Measurements from ENCODE around the gene FMNL1.

FMNL1 gene

GRCh38 chr17:45274033-45274432 is 52.3 kb downstream of the FMNL1 start:
- no peak overlapping the region for H3K4me2 ChIP-seq
- no peaks in the 10 kb centered on the region for H4K20me1 ChIP-seq (ENCODE audit: insufficient read depth)
- no peak for TF ChIP-seq CTCF (conservative IDR thresholded peaks at IDR 0.05; ENCODE audit: low read depth, low read length)
- H3K4me3 ChIP-seq (IDR thresholded peaks at IDR 0.05; ENCODE audit: insufficient read depth, low read depth, low read length): no peak overlapping the region
- H3K27me3 ChIP-seq (ENCODE audit: insufficient read depth, low read depth): no peaks in the 10 kb centered on the region
- no peaks in the 10 kb centered on the region; the same call in 1 of the 2 replicates for H3K36me3 ChIP-seq (ENCODE audit: insufficient read depth)
- no peak overlapping the region for H3K27ac ChIP-seq
- no peak overlapping the region for H2AFZ ChIP-seq (ENCODE audit: low read depth)
- H3K79me2 ChIP-seq (ENCODE audit: insufficient read depth, low read depth): no peaks in the 10 kb centered on the region
- no peak overlapping the region for H3K9ac ChIP-seq
- H3K4me1 ChIP-seq (ENCODE audit: low read depth, poor library complexity, severe bottlenecking): peaks cover 29% of the 10 kb centered on the region

GRCh38 chr17:45276031-45276430 is 54.3 kb downstream of the FMNL1 start:
- Histone ChIP-seq H3K4me1 (ENCODE audit: low read depth, poor library complexity, severe bottlenecking) (peaks cover 15% of the 10 kb centered on the region), H3K9ac (no peak overlapping the region), H3K36me3 (ENCODE audit: insufficient read depth) (no peaks in the 10 kb centered on the region), H4K20me1 (ENCODE audit: insufficient read depth) (no peaks in the 10 kb centered on the region), H3K79me2 (ENCODE audit: insufficient read depth, low read depth) (no peaks in the 10 kb centered on the region), H3K4me3 (IDR thresholded peaks at IDR 0.05; ENCODE audit: insufficient read depth, low read depth, low read length) (no peak overlapping the region), H2AFZ (ENCODE audit: low read depth) (no peak overlapping the region), H3K4me2 (no peak overlapping the region), H3K27me3 (ENCODE audit: insufficient read depth, low read depth) (no peaks in the 10 kb centered on the region), H3K27ac (no peak overlapping the region)
- TF ChIP-seq CTCF (conservative IDR thresholded peaks at IDR 0.05; ENCODE audit: low read depth, low read length): no peak

- Histone ChIP-seq H4K20me1 (ENCODE audit: insufficient read depth) (no peaks in the 10 kb centered on the region), H3K27me3 (ENCODE audit: insufficient read depth, low read depth) (no peaks in the 10 kb centered on the region), H2AFZ (ENCODE audit: low read depth) (no peak overlapping the region), H3K4me1 (ENCODE audit: low read depth, poor library complexity, severe bottlenecking) (peaks cover 13% of the 10 kb centered on the region), H3K4me3 (IDR thresholded peaks at IDR 0.05; ENCODE audit: insufficient read depth, low read depth, low read length) (no peak overlapping the region), H3K9ac (no peak overlapping the region), H3K4me2 (peak overlapping the region; percentile 31), H3K27ac (peak overlapping the region; percentile 32; the same call in 1 of the 2 replicates), H3K79me2 (ENCODE audit: insufficient read depth, low read depth) (no peaks in the 10 kb centered on the region), H3K36me3 (ENCODE audit: insufficient read depth) (no peaks in the 10 kb centered on the region)
- TF ChIP-seq CTCF (conservative IDR thresholded peaks at IDR 0.05; ENCODE audit: low read depth, low read length): peak; percentile 88
Observed at GRCh38 chr17:45277216-45277849, 55.6 kb downstream of the FMNL1 start.

GRCh38 chr17:45277992-45278391 is 56.3 kb downstream of the FMNL1 start:
- no peak overlapping the region for H3K4me3 ChIP-seq (IDR thresholded peaks at IDR 0.05; ENCODE audit: insufficient read depth, low read depth, low read length)
- no peaks in the 10 kb centered on the region for H4K20me1 ChIP-seq (ENCODE audit: insufficient read depth)
- H2AFZ ChIP-seq (ENCODE audit: low read depth): no peak overlapping the region
- H3K27me3 ChIP-seq (ENCODE audit: insufficient read depth, low read depth): no peaks in the 10 kb centered on the region
- H3K4me2 ChIP-seq: no peak overlapping the region
- TF ChIP-seq CTCF (conservative IDR thresholded peaks at IDR 0.05; ENCODE audit: low read depth, low read length): no peak
- H3K27ac ChIP-seq: peak overlapping the region; percentile 32; the same call in 1 of the 2 replicates
- H3K36me3 ChIP-seq (ENCODE audit: insufficient read depth): no peaks in the 10 kb centered on the region
- no peak overlapping the region for H3K9ac ChIP-seq
- no peaks in the 10 kb centered on the region for H3K79me2 ChIP-seq (ENCODE audit: insufficient read depth, low read depth)
- H3K4me1 ChIP-seq (ENCODE audit: low read depth, poor library complexity, severe bottlenecking): peaks cover 13% of the 10 kb centered on the region

All from KMS-11 (cell line).